Urinary bladder (tissue), 2 donors: ENCODE measurements around the gene NKX6-1. TPM values are rescaled to one million over a fixed set of nuclear protein-coding genes. Genes with fewer than 3 reads are reported as not detected.

Source experiments
- polyA plus RNA-seq: library from polyadenylated mRNA; stranded (reverse); fragments of 200-250 nt; gene quantifications from one replicate; pipeline ENCODE4 v1.2.3, GENCODE V29; 2013
- small RNA-seq: library from RNA; depleted of rRNA; stranded (forward); fragments of <200 nt; gene quantifications from one replicate; pipeline ENCODE3, GENCODE V24; 2014
- total RNA-seq: library from RNA; depleted of rRNA; stranded (reverse); fragments of >200 nt; gene quantifications from one replicate; pipeline ENCODE4 v1.2.3, GENCODE V29; 2014
- donor health status: healthy.

Gene NKX6-1
- total and polyA plus RNA-seq, 2 donors: 0.10 TPM; not detected in 1

Small RNAs within 50 kb of the gene (small RNA-seq; reads per million reads assigned to genes)
- not detected for gene RPL3P13

Other genes with a start within 250 kb of the NKX6-1 start
- gene CDS1, start 83.8 kb upstream of the NKX6-1 start, total RNA-seq: 5.3 TPM
- gene CDS1, start 83.8 kb upstream of the NKX6-1 start, polyA plus RNA-seq: 1.6 TPM